Vagina (tissue), 2 donors: ENCODE results near the gene DNAH2.

Experiments
- POLR2A ChIP-seq, 2 donors: fragments of 450-650 bp; IDR thresholded peaks; one replicate each; pipeline ENCODE4 v1.6.1; 2017; ENCODE audit warnings: antibody characterized with exemption in 2 of 2, mild to moderate bottlenecking in 2 of 2, moderate library complexity in 2 of 2
- POLR2AphosphoS5 ChIP-seq, 2 donors: sonication (generic); formaldehyde crosslinking; IDR thresholded peaks; one replicate each; pipeline ENCODE4 v1.9.0; 2017; ENCODE audit warnings: antibody characterized with exemption in 2 of 2, mild to moderate bottlenecking in 2 of 2, low read depth in 1 of 2; ENCODE audit not compliant: insufficient read depth in 1 of 2
- TF ChIP-seq, protein P1 (sequence below), 3 experiments: fragments of 450-650 bp in 2 of 3; fragments of 200-600 bp in 1 of 3; sonication (generic) in 1 of 3; IDR thresholded peaks; one replicate each; pipeline ENCODE4 v1.5.1; 2017 to 2019; ENCODE audit warnings: antibody characterized with exemption in 3 of 3, mild to moderate bottlenecking in 2 of 3, moderate library complexity in 2 of 3

DNA sequence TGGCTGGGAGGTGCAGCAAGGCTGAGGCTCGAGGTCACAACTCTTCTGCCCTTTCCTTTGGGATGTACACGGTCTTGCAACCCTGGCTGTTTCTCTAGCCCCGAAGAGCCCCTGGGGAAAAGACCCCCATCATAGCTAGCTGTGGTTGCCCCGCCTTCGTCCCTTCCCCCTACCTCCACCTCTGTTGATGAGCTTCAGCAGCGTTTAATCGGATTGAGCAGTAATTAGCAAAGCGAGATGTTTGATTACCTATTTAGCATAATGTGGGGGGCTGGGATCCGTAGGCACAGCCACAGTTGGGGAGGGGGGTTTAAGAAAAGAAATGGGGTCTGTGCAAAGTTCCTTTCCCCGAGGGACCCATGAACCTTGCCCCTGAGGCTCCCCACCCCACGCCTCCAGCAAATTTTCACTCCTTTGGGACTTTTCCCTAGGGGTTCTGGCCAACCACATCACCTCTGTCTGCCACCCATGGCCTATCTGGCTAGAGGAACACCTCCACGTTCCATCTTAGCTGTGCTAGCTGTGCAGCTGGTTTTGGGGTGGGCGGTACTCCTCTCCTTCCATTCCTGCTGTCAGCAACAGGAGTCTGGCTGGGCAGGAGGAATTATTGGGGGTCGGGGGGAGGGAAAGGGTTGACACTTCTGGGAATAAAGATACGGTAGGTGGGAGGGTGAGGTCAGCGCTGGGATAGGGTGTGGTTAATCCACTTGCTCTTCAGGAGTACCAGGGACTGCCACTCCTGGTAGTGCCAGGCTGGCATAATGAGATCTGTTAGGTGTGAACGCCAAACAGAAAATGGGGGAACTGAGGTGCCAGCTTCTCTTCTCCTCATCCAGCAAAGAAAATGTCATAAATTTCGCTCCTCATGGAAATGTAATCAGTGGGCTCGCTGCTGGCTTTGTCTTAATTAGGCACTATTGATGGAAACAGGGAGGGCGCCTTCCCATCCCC lies 1.3 kb upstream of the DNAH2 start:
- TF ChIP-seq, protein P1, sequence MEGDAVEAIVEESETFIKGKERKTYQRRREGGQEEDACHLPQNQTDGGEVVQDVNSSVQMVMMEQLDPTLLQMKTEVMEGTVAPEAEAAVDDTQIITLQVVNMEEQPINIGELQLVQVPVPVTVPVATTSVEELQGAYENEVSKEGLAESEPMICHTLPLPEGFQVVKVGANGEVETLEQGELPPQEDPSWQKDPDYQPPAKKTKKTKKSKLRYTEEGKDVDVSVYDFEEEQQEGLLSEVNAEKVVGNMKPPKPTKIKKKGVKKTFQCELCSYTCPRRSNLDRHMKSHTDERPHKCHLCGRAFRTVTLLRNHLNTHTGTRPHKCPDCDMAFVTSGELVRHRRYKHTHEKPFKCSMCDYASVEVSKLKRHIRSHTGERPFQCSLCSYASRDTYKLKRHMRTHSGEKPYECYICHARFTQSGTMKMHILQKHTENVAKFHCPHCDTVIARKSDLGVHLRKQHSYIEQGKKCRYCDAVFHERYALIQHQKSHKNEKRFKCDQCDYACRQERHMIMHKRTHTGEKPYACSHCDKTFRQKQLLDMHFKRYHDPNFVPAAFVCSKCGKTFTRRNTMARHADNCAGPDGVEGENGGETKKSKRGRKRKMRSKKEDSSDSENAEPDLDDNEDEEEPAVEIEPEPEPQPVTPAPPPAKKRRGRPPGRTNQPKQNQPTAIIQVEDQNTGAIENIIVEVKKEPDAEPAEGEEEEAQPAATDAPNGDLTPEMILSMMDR (IDR thresholded peaks at IDR 0.05), result no peak
- no peak for TF ChIP-seq POLR2A (IDR thresholded peaks at IDR 0.05)
- no peak for TF ChIP-seq POLR2AphosphoS5 (IDR thresholded peaks at IDR 0.05; ENCODE audit: insufficient read depth in 1 of 2, low read depth in 1 of 2)
